ENCODE data around the gene SIAH2.

The SIAH2 gene

DNA sequence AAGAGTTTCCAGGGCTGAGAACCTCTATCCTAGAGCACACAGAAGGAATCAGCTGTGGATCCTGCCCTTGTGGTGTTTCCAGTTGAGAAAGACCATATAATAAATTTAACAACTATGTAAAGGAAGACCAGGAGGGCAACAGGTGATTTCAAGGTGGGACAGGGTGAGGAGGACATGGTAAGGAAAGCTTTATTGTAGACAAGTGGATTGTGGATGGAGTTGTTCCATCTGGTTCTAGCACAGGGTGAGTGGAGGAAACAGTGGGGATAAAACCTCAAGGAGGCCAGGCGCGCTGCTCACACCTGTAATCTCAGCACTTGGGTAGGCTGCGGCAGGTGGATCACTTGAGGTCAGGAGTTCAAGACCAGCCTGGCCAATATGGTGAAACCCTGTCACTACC lies 17.1 kb downstream of the SIAH2 start:
- Histone ChIP-seq H3K27me3 (ENCODE audit: insufficient read depth, low read length) (no peaks in the 10 kb centered on the region), H3K27ac (ENCODE audit: low read length) (no peak overlapping the region), H3K36me3 (ENCODE audit: insufficient read depth, low read depth, low read length) (no peaks in the 10 kb centered on the region), H3K4me3 (ENCODE audit: low read length) (no peak overlapping the region), H3K9me3 (ENCODE audit: insufficient read depth, low read depth, low read length) (no peaks in the 10 kb centered on the region), H3K9ac (ENCODE audit: low read depth, low read length) (no peak overlapping the region), H3K4me1 (ENCODE audit: insufficient read depth, low read length) (peaks cover 6% of the 10 kb centered on the region; the same call in 1 of the 2 replicates)

DNA sequence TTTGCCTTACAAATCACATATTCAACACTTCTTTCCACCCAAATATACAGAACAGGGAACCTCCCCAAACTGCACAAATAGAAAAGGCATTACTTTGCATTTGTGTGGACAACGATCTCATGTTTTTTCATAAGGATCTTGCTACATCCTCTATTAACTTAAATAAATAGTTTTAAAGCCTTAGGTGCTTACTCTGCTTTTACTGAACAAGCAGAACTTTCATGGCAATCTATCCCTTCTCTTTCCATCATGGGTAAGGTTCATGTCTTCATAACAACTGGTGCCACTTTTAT lies 18.1 kb downstream of the SIAH2 start:
- H3K9ac ChIP-seq (ENCODE audit: low read depth, low read length): no peak overlapping the region
- peaks cover 6% of the 10 kb centered on the region; the same call in 1 of the 2 replicates for H3K4me1 ChIP-seq (ENCODE audit: insufficient read depth, low read length)
- no peaks in the 10 kb centered on the region for H3K36me3 ChIP-seq (ENCODE audit: insufficient read depth, low read depth, low read length)
- no peaks in the 10 kb centered on the region for H3K9me3 ChIP-seq (ENCODE audit: insufficient read depth, low read depth, low read length)
- no peak overlapping the region for H3K27ac ChIP-seq (ENCODE audit: low read length)
- no peaks in the 10 kb centered on the region for H3K27me3 ChIP-seq (ENCODE audit: insufficient read depth, low read length)
- no peak overlapping the region for H3K4me3 ChIP-seq (ENCODE audit: low read length)

DNA sequence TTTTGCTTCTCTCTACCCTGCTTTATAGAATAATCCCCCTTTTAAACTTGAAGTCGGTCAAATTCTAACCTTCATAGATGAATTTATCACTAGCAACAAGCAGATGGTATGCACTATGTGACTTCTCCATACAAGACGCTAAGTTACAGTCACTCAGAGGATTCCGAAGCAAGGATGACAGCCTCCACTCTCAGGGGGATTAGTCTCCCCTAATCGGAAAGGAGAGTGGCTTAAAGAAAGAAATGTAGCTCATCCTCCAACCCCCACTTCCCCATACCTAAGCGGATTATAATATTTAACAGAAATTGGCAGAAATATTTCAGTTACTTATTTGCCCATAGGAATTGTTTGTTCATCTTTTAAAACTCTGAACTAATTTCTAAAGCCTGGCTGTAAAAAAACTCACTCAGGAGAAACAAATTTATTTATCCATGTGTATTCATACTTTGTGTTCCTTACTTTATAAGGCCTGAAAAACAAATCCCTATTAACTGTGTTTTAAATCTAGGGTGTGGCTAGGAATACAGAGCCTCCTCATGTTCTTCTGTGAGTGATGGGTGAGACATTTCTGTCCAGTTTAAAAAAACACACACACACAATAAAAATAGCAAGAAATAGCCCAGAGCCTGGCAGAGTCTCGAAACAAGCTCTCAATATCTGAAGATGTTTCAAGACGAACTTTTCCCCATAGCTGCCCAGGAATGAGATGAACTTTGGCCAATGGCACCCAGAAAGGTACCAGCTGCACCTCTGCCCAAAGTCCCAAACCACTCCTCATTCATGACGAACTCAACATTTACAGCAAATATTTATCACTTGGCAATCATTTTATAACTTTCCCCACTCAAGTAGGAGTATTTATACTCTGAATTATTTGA lies 18.7 kb downstream of the SIAH2 start:
- H3K36me3 ChIP-seq (ENCODE audit: insufficient read depth, low read depth, low read length): no peaks in the 10 kb centered on the region
- no peak overlapping the region for H3K27ac ChIP-seq (ENCODE audit: low read length)

DNA sequence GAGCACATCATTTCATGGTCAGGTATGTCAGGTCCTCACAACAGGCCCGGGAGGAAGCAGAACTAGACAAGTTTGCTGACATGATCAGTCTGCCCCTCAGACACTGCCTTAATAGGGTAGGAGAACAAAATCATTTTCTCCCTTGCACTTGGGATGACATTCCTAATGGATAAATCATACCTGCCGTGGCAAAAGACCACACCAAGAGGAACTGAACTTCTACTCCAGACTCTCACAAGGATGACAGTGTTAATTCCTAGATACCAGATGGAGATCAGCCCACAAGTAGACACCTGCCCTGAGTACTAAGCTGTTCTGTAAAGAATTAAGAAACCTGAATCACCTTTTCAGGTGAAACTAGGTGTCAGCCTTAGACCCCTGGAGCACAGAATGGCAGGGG lies 19.5 kb downstream of the SIAH2 start:
- Histone ChIP-seq H3K36me3 (ENCODE audit: insufficient read depth, low read depth, low read length) (no peaks in the 10 kb centered on the region), H3K27ac (ENCODE audit: low read length) (no peak overlapping the region), H3K4me3 (ENCODE audit: low read length) (no peak overlapping the region), H3K27me3 (ENCODE audit: insufficient read depth, low read length) (no peaks in the 10 kb centered on the region), H3K9ac (ENCODE audit: low read depth, low read length) (no peak overlapping the region), H3K4me1 (ENCODE audit: insufficient read depth, low read length) (peaks cover 4% of the 10 kb centered on the region; the same call in 1 of the 2 replicates), H3K9me3 (ENCODE audit: insufficient read depth, low read depth, low read length) (no peaks in the 10 kb centered on the region)

More for the DNA sequence above, 18.7 kb downstream of the SIAH2 start:
- Histone ChIP-seq H3K4me3 (ENCODE audit: low read length) (no peak overlapping the region), H3K9me3 (ENCODE audit: insufficient read depth, low read depth, low read length) (no peaks in the 10 kb centered on the region), H3K9ac (ENCODE audit: low read depth, low read length) (no peak overlapping the region), H3K4me1 (ENCODE audit: insufficient read depth, low read length) (peaks cover 6% of the 10 kb centered on the region; the same call in 1 of the 2 replicates), H3K27me3 (ENCODE audit: insufficient read depth, low read length) (no peaks in the 10 kb centered on the region)

DNA sequence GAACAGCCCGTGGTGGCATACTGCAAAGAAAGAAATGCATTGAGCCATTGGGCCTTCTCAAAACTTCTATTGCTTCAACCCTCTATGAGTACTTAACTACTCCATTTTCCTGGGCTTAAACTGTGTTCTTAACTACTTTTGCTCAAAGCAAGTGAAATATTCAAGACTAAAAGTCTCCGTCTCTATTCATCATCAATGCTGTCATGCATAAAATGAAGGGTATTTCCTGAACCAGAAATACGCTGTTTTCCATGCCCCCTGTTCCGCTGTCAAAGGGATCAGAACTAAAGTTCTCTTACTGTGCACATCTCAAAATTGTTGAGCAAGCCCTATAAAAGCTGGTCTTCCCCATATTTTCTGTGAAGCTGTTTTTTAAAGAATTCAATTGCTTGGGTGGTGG lies 20.3 kb downstream of the SIAH2 start:
- H3K27ac ChIP-seq (ENCODE audit: low read length): no peak overlapping the region
- H3K36me3 ChIP-seq (ENCODE audit: insufficient read depth, low read depth, low read length): no peaks in the 10 kb centered on the region
- no peaks in the 10 kb centered on the region for H3K27me3 ChIP-seq (ENCODE audit: insufficient read depth, low read length)
- peaks cover 9% of the 10 kb centered on the region; the same call in 1 of the 2 replicates for H3K4me1 ChIP-seq (ENCODE audit: insufficient read depth, low read length)
- no peaks in the 10 kb centered on the region for H3K9me3 ChIP-seq (ENCODE audit: insufficient read depth, low read depth, low read length)
- no peak overlapping the region for H3K9ac ChIP-seq (ENCODE audit: low read depth, low read length)
- H3K4me3 ChIP-seq (ENCODE audit: low read length): no peak overlapping the region

DNA sequence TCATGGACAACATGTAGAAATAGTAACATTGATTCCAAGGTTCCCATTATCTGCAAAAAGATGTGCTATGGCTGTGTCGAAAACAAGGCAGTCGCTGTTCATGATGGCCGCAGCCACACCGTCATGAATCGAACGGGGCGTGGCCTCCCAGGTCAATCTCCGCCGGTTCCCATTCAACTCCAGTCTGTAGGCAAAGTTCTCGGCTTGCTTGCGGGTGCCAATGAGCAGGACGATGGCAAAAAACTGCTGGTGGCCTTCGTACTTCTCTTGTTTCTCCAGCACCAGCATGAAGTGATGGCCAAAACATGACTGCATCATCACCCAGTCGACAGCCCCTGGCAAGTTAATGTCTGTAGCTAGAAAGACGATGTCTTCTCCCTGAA lies 20.8 kb downstream of the SIAH2 start:
- no peaks in the 10 kb centered on the region for H3K9me3 ChIP-seq (ENCODE audit: insufficient read depth, low read depth, low read length)
- no peak overlapping the region for H3K27ac ChIP-seq (ENCODE audit: low read length)
- H3K9ac ChIP-seq (ENCODE audit: low read depth, low read length): no peak overlapping the region
- peaks cover 9% of the 10 kb centered on the region; the same call in 1 of the 2 replicates for H3K4me1 ChIP-seq (ENCODE audit: insufficient read depth, low read length)
- H3K4me3 ChIP-seq (ENCODE audit: low read length): no peak overlapping the region
- H3K27me3 ChIP-seq (ENCODE audit: insufficient read depth, low read length): no peaks in the 10 kb centered on the region
- no peaks in the 10 kb centered on the region for H3K36me3 ChIP-seq (ENCODE audit: insufficient read depth, low read depth, low read length)

DNA sequence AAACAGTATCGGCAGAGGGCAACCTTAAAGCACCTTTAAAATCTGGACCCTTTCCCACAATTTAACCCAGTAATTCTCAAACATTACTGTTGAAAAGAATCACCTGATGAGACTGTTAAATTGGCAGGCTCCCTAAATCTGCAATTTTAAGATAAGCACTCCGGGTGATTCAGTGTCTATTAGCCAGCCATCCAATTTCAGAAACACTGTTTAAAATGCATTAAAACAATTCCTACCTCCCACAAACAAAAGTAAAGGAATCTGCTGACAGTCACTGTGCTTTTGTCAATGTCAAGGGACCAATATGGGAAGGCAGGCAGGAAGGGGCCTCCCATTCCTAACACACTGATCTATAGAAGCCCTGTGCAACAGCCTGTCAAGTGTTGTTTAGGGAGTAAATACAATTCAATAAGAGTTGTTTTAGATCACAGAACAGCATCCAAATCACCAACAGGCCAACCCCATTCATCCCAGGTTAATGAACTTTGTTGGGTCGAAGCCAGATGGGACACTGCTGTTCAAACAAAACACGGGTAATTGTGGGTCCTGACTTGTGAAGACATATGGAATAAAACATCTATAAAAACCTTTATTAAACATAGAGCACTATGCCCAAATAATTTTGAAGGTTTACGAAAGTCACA lies 21.4 kb downstream of the SIAH2 start:
- no peaks in the 10 kb centered on the region for H3K27me3 ChIP-seq (ENCODE audit: insufficient read depth, low read length)
- no peak overlapping the region for H3K4me3 ChIP-seq (ENCODE audit: low read length)
- no peaks in the 10 kb centered on the region for H3K36me3 ChIP-seq (ENCODE audit: insufficient read depth, low read depth, low read length)
- no peaks in the 10 kb centered on the region for H3K9me3 ChIP-seq (ENCODE audit: insufficient read depth, low read depth, low read length)
- peaks cover 10% of the 10 kb centered on the region for H3K4me1 ChIP-seq (ENCODE audit: insufficient read depth, low read length)
- H3K27ac ChIP-seq (ENCODE audit: low read length): no peak overlapping the region
- H3K9ac ChIP-seq (ENCODE audit: low read depth, low read length): no peak overlapping the region

DNA sequence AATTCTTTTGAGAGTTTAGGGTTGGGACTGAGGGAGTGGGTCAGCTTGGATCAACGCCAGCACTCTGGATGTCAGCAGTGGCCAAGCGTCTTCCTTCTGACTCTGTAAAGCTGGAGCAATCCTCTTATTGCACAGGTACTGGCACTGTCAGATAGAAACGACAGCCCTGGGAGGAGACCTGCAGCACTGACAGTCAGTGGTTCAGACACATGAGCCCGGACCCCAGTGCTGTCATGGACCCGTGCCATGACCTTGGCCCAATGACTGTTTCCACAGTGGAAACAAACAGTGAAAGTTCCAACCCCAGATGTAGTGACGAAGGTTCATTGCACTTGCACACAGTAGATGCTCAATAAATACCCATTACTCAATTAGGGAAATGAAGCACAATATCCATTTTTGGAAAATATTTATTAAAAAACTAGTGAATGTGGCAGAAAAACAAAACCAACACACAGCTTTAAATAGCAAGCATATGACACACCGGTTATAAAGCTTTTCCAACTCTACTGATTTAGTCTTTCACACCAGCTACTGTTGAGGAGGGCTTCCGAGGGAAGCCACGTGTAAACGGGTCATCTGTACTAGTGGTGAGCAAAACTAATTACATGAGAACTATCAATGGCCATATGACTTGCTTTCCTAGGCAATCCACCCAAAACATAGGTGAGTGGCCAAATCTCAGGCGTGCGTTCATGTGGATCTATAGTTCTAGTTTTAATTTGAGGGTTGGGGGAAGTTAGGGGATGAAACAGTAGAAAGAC lies 22.1 kb downstream of the SIAH2 start:
- Histone ChIP-seq H3K36me3 (ENCODE audit: insufficient read depth, low read depth, low read length) (no peaks in the 10 kb centered on the region), H3K27me3 (ENCODE audit: insufficient read depth, low read length) (no peaks in the 10 kb centered on the region), H3K4me1 (ENCODE audit: insufficient read depth, low read length) (peaks cover 17% of the 10 kb centered on the region), H3K9ac (ENCODE audit: low read depth, low read length) (no peak overlapping the region), H3K9me3 (ENCODE audit: insufficient read depth, low read depth, low read length) (no peaks in the 10 kb centered on the region), H3K27ac (ENCODE audit: low read length) (no peak overlapping the region), H3K4me3 (ENCODE audit: low read length) (no peak overlapping the region)

DNA sequence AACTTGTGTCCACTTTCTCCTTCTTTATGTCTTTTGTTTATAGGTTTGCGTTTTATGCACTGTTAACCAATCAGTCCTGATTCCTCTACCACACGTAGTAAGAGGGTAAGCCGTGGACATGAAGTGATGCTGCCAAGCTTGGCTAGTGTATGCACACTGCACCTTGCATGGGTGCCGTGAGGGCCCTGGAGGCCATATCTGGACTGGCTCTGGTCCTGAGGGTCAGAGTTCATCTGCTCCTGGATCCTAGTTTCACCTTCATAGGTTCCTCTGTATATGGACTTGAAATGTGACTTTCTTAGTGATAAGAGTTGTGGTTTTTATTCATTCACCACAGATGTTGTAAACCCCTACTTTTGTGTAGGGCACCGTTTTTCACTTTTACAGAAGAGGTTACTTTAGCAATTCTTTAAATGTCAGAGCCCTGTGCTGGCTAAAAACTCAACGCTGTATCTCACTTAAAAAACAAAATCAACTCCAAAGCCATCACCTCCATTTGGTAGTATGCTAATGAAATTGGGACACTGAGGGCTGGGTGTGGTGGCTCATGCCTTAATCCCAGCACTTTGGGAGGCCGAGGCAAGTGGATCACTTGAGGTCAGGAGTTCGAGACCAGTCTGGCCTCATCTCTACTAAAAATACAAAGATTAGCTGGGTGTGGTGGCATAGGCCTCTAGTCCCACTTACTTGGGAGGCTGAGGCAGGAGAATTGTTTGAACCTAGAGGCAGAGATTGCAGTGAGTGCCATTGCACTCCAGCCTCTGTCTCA lies 22.9 kb downstream of the SIAH2 start:
- Histone ChIP-seq H3K4me3 (ENCODE audit: low read length) (no peak overlapping the region), H3K27ac (ENCODE audit: low read length) (no peak overlapping the region), H3K9me3 (ENCODE audit: insufficient read depth, low read depth, low read length) (no peaks in the 10 kb centered on the region), H3K36me3 (ENCODE audit: insufficient read depth, low read depth, low read length) (no peaks in the 10 kb centered on the region), H3K4me1 (ENCODE audit: insufficient read depth, low read length) (peaks cover 21% of the 10 kb centered on the region), H3K9ac (ENCODE audit: low read depth, low read length) (no peak overlapping the region), H3K27me3 (ENCODE audit: insufficient read depth, low read length) (no peaks in the 10 kb centered on the region)

DNA sequence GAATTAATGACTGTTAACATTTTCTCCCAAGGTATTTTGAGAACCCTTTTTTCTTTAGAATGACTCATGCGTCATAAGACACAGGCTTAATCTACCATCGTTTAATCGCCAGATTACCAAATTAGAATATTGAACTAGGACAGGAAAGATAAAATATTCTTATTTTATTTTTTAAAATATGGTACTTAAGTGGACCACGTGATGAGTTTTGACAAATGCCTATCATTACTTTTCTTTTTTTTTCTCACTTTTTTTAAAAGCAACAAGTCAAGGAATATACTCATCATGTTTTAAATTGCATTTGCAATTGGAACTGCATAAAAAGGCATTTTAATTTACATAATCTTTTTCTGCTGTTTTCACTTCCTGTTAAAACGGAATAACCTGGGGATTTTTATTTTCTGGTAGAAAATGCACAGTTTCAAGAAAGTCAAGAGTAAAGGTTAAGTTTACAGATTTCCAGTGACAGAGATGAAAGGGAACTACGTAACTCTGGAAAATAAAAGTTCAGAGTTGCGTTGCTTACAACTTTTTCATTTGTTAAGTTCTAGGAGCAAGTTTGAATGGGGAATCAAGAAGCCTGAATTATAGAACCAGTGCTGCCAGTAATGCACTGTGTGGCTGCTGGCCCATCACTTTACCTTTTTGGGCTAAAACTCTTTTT lies 23.6 kb downstream of the SIAH2 start:
- H3K27me3 ChIP-seq (ENCODE audit: insufficient read depth, low read length): no peaks in the 10 kb centered on the region
- H3K27ac ChIP-seq (ENCODE audit: low read length): no peak overlapping the region
- H3K9me3 ChIP-seq (ENCODE audit: insufficient read depth, low read depth, low read length): no peaks in the 10 kb centered on the region
- no peak overlapping the region for H3K4me3 ChIP-seq (ENCODE audit: low read length)
- H3K36me3 ChIP-seq (ENCODE audit: insufficient read depth, low read depth, low read length): no peaks in the 10 kb centered on the region
- peaks cover 21% of the 10 kb centered on the region for H3K4me1 ChIP-seq (ENCODE audit: insufficient read depth, low read length)
- no peak overlapping the region for H3K9ac ChIP-seq (ENCODE audit: low read depth, low read length)

DNA sequence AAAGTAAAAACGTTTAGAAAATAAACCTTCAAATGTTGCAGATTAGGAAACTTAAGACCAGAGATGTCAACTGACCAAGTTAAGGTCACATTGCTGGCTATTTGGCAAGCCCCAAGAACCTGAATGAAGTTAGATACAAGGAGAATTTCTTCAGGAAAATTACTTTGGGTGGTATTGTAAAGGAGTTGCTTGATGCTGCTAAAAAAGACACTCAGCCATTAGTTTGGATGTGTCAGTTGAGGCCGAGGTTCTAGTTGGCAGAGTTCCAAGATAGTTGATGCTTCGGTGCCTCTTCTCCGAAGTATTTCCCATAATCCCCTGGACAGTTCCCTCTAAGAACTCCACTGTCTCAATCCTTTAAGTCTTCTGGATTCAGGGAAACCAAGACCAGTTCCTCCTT lies 24.3 kb downstream of the SIAH2 start:
- Histone ChIP-seq H3K27ac (ENCODE audit: low read length) (no peak overlapping the region), H3K36me3 (ENCODE audit: insufficient read depth, low read depth, low read length) (no peaks in the 10 kb centered on the region), H3K27me3 (ENCODE audit: insufficient read depth, low read length) (no peaks in the 10 kb centered on the region), H3K9me3 (ENCODE audit: insufficient read depth, low read depth, low read length) (no peaks in the 10 kb centered on the region), H3K4me3 (ENCODE audit: low read length) (no peak overlapping the region), H3K9ac (ENCODE audit: low read depth, low read length) (no peak overlapping the region), H3K4me1 (ENCODE audit: insufficient read depth, low read length) (peaks cover 21% of the 10 kb centered on the region)

Measured in iPS-20b (cell line).